ENCODE data around the gene ETV5. TPM values are rescaled to one million over a fixed set of nuclear protein-coding genes. Genes with fewer than 3 reads are reported as not detected.
A peak's percentile ranks its signal among the peaks of the same experiment; 100 is the strongest.

The ETV5 gene
- total and polyA plus RNA-seq, 9 of the 15 experiments (the other 6 are each of a cell fraction or from before 2014, with no cell fraction given) = 9.2 to 25.9 (median 15.9) TPM

GRCh38 chr3:186108941-186109865 lies at the start of gene ETV5 (continued):
- TF ChIP-seq ELK3 (CRISPR knock-in tag; IDR thresholded peaks at IDR 0.05) = no peak
- no peak for TF ChIP-seq ZNF324 (CRISPR knock-in tag; IDR thresholded peaks at IDR 0.05)
- TF ChIP-seq JUND (IDR thresholded peaks at IDR 0.05; ENCODE audit: borderline replicate concordance, low read depth, low read length) = peak; percentile 46
- TF ChIP-seq JUND (tag; IDR thresholded peaks at IDR 0.05; ENCODE audit: borderline replicate concordance, low read depth, low read length) = peak; percentile 45; the same call in 1 of the 3 replicates
- TF ChIP-seq BRCA1 (IDR thresholded peaks at IDR 0.05) = no peak
- TF ChIP-seq BRCA1 (CRISPR knock-in tag; IDR thresholded peaks at IDR 0.05) = no peak
- no peak for TF ChIP-seq ZNF133 (CRISPR knock-in tag; IDR thresholded peaks at IDR 0.05)
- no peak for TF ChIP-seq ELF1 (tag; IDR thresholded peaks at IDR 0.05)
- no peak for TF ChIP-seq ZBTB49 (CRISPR knock-in tag; IDR thresholded peaks at IDR 0.05; ENCODE audit: borderline replicate concordance)
- TF ChIP-seq FOXA1 (IDR thresholded peaks at IDR 0.05; ENCODE audit: borderline replicate concordance) = peak; percentile 43; the same call in 1 of the 2 replicates
- TF ChIP-seq ZBED1 (IDR thresholded peaks at IDR 0.05) = no peak
- no peak for TF ChIP-seq ILK (tag; IDR thresholded peaks at IDR 0.05; ENCODE audit: borderline replicate concordance, low read depth)
- no peak; the same call in 1 of the 2 replicates for TF ChIP-seq ZNF449 (CRISPR knock-in tag; IDR thresholded peaks at IDR 0.05)
- peak; percentile 87; the same call in 1 of the 2 replicates for TF ChIP-seq KDM2B (CRISPR knock-in tag; IDR thresholded peaks at IDR 0.05)
- no peak; the same call in 1 of the 2 replicates for TF ChIP-seq PML (IDR thresholded peaks at IDR 0.05; ENCODE audit: low read length)
- no peak; the same call in 1 of the 2 replicates for TF ChIP-seq DPF2 (IDR thresholded peaks at IDR 0.05)
- TF ChIP-seq USF1 (CRISPR knock-in tag; IDR thresholded peaks at IDR 0.05) = no peak

Data from K562 (cell line).